Measurements from ENCODE around the gene EPB41L4A. TPM values are rescaled to one million over a fixed set of nuclear protein-coding genes. Genes with fewer than 3 reads are reported as not detected.

Gene EPB41L4A
- polyA plus RNA-seq, 3 donors, result 21.0 to 26.2 (median 21.8) TPM

DNA sequence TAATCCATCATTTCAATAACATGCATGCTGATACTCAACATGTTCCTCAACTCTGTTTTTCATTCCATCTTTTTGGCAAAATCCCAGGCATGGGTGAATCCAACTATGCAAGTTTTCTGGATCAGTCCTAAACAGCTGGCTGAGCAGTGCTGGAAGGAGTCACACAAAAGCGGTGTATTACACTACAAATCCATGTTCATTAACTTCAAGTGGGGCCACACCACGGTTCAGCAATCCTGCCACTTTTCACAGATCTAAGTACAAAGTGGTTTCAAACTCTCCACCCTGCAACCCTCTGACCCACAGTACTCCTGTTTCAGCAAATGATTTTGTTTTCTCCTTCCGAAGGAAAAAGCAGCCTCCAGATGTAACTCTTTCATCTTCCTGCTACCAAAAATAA, 222.5 kb downstream of the EPB41L4A start:
- DNase-seq (ENCODE audit: extremely low read depth in 1 of 11, low read depth in 9 of 11, low spot score in 4 of 11), result peak in 2 of 11 donors; percentile 22 to 34

DNA sequence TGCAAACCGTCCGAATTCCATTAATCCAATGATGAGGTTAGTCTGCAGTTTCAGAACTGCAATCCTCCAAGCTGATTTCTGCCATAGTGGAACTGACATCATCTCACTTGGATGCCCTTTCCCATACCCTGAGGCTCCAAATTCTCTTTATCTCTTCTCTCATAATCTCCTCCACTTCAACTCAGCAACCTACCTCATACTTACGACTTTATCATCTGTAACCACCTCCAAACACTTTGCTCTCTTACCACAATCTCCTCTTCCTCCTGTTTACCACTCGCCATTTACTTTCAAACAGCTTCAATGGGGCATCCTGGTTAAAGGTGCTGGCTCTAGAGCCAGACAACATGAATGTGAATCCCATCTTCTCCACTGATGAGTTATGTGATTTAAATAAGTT, 223.2 kb downstream of the EPB41L4A start:
- DNase-seq (ENCODE audit: extremely low read depth in 1 of 11, low read depth in 9 of 11, low spot score in 4 of 11), result no peak

DNA sequence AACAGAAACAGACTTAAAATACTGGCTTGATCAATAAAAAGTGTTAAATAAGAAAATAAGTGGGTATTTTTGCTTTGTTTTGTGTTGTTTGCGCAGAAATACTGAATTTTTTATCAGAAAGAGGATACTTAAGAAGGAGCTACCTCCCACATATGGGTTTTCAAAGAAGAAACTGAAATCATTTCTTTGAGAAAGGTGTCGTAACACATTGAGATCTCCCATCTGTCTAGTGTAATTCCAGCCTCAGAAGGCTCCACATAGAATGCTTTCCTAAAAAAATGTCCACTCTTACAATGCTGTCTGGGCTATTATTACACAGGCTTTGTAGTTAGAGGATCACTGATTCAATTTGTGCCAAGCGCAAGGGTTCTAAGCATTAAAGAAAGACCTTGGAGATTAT, 226.2 kb downstream of the EPB41L4A start:
- no peak for DNase-seq (ENCODE audit: extremely low read depth in 1 of 11, low read depth in 9 of 11, low spot score in 4 of 11)

DNA sequence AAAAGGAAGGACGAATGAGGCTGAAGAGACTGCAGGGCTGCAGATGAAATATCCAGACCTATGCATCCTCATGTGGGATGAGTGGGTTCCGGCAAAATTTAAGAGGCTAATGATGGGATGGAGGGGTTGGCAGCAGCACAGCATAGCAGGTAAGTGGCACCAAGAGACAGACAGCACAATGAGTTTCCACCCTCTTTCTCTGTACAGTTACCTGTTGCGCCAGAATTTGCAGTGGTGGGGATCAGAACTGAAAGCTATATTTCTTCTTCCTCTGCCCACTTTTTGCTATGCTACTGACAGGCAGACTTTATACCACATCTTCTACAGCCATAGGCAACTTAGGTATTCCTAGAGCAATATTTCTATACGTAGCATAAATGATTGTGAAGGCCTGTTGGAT, 227.0 kb downstream of the EPB41L4A start:
- DNase-seq (ENCODE audit: extremely low read depth in 1 of 11, low read depth in 9 of 11, low spot score in 4 of 11), result no peak

DNA sequence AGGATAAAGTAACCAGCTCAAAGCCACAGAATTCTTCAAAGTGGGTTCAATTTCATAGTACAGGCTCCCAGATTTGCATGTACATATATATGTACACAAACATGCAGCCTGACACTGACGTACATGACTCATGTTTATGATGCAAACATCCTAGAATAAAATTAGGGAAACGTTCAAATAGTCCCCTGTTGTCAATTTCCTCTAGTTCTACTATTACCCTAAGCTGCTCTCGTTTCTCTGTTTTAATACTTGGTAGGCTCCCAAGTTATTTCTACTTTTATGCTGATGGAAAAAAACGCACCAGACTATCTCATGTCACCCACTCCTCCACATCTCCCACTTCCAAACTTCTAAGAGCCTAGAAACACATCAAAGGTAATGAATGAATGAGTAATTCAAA, 229.7 kb downstream of the EPB41L4A start:
- DNase-seq (ENCODE audit: extremely low read depth in 1 of 11, low read depth in 9 of 11, low spot score in 4 of 11), result no peak

DNA sequence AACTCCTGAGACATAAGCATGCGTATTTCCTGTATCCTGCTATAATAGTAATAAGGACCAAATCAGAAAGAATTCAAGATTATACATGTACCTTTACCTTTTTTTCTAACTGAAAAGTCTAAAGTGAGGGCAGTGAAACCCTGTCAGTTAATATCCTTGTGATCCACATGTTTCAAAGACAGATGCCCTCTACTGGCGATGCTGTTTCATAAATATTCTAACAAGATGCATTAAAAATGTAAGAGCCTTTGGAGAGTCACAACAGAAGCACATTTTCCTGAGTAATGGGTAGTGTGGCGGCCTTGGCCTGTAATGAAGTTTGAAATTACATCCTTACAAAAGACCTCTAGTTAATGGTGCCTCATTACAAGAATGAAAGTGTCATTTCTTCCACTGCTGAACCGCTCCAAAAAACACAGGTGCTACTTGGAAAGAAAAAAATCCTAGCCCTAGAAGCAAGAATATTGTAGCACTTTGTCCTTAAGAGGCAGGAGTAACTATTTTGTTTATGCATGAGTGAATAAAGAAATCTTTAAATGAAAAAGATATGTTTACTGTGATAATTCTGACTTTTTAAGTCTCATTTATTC, 232.6 kb downstream of the EPB41L4A start:
- DNase-seq (ENCODE audit: extremely low read depth in 1 of 11, low read depth in 9 of 11, low spot score in 4 of 11), result peak in 2 of 11 donors; percentile 28 to 31

DNA sequence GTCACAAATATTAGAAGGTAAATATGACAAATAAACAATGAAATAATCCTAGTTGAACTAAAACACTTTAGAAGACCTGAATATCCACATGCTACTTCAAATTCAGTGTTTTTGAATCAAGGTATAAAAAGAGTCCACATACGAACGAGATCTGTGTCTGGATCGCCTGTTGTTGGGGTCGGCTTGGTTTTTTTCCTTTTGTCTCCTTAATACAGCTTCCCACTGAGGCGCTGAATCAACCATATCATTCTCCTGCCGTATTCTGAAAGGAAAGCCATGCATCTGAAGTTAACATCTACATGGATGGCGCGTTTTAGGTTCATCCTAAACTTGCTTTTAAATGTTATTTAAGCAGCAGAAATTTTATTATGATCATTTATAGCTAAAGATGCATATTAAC, 235.2 kb downstream of the EPB41L4A start:
- DNase-seq (ENCODE audit: extremely low read depth in 1 of 11, low read depth in 9 of 11, low spot score in 4 of 11), result no peak

DNA sequence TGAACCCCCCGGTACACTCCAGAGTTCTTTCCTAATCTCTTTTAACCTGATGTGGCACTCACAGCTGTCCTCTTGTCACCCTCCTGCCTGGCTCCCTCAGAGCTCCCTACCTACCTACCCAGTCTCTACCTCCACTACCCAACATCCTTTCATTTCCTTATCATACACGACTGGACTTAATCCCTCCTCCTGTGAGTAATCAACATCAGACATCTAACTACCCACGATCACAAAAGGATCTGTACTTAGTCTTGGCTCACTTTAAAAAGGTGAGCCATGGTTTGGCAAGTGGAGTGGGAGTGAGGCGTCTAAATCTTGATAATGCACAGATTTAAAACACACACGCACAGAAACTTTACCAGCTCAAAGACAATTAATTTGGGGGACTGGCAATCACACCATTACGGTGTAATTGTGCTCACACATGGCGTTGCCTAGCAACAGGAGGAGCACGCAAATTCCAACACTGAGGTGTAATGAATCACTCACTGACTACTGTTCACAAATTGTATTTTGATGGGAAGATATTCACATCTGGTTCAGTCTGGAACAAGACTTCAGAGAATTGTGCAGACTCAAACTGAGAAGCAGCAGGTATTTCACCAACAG, 235.9 kb downstream of the EPB41L4A start:
- DNase-seq (ENCODE audit: extremely low read depth in 1 of 11, low read depth in 9 of 11, low spot score in 4 of 11), result peak in 1 of 11 donors; percentile 40

DNA sequence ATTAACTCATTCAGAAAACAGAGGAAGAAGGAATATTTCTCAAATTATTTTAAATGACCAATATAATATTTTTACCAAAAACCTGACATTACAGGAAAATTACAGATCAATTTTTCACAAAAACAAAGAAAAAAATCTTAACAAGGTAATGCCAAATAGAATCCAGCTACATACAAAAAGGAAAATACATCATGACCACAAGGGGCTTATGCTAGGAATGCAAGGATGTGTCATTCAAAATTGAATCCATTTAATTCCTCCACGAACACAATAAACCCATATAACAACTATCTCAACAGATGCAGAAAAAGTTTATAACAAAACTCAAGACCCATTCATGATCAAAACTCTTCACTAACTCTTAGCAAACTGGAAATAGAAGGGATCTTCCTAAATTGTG, 239.8 kb downstream of the EPB41L4A start:
- DNase-seq (ENCODE audit: extremely low read depth in 1 of 11, low read depth in 9 of 11, low spot score in 4 of 11), result no peak

DNA sequence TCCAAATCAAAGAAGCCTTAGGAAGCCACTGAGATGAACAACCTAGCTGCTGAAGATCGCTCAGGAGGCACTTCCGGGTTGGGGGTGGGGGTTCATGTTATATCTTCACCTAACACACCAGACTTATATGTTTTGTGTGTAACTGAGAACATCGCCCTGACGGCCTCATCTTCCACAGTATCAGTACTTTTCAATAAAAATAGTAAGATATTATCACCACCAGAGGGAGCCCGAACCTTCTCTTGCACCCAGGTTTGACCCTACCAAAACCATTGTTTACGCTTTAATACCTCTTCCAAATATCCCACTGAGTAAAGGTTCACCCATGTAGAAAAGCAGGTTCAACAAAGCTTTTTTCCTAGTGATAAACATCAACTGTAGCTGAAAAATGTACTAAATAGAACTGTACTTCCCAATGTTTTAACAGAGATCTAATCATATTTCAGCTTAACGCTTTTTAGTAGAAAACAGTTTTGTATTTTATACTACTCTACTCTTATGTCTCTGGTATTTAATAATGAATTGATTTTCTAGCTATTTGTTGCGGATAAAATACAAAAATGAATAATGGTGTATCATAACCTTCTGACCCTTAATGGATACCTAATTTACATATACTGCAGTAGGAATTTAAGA, 244.0 kb downstream of the EPB41L4A start:
- DNase-seq (ENCODE audit: extremely low read depth in 1 of 11, low read depth in 9 of 11, low spot score in 4 of 11), result peak in 7 of 11 donors; percentile 48 to 79 (median 63)

DNA sequence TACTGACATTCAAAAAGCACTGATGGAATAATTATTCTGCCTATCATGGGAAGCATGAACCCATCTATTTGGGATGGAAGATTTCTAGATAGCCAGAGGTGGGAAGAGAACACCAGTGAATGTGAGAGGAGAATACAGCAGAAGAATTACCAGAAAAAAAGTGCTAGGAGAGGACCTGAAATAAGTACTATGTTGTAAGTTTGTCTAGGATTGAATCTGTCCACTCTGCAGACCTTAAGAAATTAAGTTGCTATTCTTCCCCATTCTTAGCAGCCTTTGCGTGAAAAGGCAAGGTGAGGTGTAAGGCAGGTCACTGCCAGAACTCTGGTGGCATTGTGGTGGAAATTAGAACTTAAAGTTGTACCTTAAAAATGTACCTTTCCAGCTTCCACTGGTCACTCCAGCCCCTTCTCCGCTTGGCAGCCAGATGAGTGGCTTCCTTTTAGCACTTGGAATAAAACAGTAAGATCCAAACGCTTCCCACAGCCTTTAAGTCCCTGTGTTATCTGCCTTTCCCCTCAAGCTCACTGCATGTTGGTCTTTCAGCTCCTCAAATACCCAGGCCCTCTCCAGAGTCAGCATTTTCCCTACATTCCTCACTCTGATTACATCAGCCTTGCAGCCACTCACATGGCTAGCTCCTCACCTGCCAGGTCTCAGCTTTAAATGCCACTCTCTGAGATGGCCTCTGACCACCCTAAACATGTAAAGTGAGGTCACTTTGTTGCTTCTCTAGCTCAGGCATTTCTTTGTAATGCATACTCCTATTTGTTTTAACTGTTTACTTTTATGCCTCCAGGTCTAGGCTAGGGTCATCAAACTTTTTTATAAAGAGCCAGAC, 253.0 kb downstream of the EPB41L4A start:
- DNase-seq (ENCODE audit: extremely low read depth in 1 of 11, low read depth in 9 of 11, low spot score in 4 of 11), result no peak

DNA sequence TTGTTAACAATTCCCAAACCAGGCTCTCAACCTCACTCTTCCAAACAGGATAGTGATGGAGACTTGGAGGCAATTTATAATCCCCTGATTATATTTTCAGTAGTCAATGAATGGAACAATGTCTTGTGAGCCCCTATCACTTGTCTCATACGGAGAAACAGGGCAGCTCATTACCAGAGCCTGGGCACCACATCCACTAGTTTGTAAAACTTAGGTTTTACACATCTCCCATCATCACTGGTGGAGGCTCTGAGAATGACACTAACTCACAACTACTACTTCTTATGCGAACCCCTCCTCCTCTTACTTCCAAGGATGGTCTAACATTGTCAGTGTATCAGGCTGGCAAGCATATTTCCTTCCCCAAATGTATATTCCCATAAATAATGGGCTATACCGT, 253.7 kb downstream of the EPB41L4A start:
- no peak for DNase-seq (ENCODE audit: extremely low read depth in 1 of 11, low read depth in 9 of 11, low spot score in 4 of 11)

DNA sequence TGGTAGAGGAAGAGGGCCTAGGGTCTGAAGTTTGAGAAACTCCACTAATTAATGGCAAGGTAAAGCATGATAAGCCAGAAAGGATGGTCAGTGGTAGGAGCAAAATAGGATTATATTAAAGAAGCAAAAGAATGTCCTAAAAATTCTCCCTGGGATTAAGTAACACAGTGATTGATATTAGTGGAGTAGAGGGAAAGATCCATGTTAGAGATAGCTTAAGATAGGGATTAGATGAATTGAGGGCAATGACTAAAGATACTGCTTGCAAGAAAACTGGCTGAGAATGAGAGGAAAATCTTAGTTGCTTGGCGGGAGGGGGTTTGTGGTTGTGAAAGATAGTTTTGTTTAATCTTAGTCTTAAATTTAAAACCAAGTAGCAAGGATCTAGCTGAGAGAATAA, 255.6 kb downstream of the EPB41L4A start:
- DNase-seq (ENCODE audit: extremely low read depth in 1 of 11, low read depth in 9 of 11, low spot score in 4 of 11), result no peak

DNA sequence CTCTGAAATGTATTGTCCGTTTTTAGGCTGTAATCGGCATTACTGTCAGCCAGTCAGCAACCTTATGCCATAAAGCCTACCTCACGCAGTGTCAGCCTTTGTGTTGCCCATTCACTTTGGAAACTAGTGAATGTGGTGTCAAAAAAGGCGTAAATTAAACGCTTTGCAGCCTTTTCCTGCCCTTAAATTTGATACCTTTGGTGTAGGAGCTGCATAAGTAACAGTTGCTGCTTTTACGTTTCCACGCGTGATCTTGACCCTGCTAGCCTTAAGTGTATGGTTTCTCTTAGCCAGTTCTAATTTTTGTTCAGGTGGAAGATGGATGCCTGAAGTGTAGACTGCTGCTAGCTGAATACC, 257.7 kb downstream of the EPB41L4A start:
- no peak for DNase-seq (ENCODE audit: extremely low read depth in 1 of 11, low read depth in 9 of 11, low spot score in 4 of 11)

DNA sequence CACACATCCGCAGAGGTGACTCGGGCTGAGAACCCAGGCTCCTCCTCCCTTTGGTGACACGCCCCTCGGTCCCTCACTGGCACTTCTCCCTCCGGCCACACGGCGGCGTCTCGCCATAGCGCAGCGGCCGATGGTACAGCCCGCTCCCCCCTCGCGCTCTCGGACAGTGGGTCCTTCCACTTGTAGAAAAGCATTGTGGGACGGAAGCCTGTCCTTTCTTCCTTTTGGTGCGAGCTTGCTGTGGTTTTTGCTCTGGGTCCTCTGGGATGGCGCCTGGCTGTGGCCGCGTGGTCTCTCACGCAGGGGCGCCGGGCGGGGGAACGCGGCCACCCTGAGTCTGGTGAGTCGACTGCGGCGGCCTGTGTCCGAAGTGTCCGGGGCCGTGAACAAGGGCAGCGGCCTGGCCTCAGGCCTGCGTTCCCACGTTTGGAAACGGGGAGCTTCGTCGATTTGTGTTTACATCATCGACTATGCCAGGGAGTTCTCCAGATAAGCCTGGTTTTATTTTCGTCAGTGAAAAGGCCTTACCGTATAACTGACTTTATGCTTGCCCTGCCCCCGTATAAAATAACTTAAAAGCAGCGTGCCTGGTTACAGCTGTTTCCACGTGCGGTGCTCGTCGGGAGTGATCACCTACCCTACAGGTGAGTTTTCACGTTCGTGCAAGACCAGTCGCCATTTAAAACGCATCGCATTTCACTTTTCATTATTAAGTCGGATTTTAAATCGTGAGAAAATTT, 258.3 kb downstream of the EPB41L4A start:
- DNase-seq (ENCODE audit: extremely low read depth in 1 of 11, low read depth in 9 of 11, low spot score in 4 of 11), result peak; percentile 76 to 90 (median 87)

DNA sequence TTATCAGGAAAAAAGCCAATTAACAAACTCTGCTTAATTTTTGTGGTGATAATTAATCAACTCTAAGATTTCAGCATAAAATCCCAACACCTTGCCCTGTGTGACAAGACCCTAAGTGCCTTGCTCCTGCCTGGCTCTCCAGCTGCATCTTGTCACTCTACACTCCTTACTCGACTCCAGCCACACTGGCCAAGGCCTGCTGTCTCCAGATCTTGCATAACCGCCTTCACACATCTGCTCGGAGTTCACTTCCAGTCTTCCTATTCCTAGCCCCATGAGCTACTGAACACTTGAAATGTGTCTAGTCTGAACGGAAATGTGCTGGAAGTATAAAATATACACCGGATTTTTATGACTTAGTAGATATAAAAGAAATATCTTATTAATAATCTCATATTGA, 259.6 kb downstream of the EPB41L4A start:
- DNase-seq (ENCODE audit: extremely low read depth in 1 of 11, low read depth in 9 of 11, low spot score in 4 of 11), result no peak

DNA sequence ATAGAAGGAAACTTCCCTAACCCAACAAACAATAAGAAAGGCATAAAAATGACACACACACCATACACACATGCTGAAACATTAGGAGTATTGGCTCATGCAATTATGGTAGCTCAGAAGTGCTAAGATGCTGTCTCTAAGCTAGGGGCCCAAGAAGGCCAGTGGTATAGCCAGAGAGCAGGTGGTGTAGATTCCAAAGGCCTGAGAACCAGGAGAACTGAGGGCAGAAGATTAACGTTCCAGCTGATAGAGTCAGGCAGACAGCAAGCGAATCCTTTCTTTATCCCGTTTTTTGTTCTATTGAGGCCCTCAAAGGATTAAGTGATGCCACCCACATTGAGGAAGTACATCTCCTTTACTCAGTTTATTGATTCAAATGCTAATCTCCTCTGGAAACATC, 262.9 kb downstream of the EPB41L4A start:
- no peak for DNase-seq (ENCODE audit: extremely low read depth in 1 of 11, low read depth in 9 of 11, low spot score in 4 of 11)

DNA sequence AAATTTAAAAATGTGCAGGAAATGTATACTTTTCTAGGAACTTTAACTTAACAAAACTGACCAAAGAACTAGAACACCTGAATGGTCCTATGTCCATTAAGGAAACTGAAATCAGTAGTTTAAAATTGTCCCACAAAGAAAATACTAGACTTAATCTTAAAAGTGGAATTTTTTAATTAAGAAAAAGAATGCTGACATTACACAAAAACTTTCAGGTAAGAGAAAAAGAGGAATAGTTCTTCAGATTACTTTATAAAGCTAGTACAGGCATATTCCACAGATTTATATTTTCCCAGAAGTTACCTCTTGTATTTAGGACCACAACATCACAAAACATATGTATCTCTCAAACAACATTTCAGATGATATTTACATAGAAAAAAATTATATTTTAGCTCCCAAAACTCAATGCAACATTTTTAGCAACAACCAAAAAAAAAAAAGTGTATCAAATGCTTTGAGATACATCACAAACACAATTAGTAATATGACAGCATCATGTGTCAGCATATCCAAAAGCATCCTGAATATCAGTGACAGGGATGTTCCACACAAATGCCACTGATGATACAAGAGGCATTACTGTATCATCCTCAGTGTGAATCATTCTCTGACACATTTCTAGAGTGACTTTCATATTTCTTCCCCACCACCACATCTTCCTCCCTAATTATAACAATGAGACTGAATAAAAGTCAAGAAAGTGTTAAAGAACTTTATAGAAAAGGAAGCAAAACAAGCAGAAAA, 264.0 kb downstream of the EPB41L4A start:
- DNase-seq (ENCODE audit: extremely low read depth in 1 of 11, low read depth in 9 of 11, low spot score in 4 of 11), result no peak

DNA sequence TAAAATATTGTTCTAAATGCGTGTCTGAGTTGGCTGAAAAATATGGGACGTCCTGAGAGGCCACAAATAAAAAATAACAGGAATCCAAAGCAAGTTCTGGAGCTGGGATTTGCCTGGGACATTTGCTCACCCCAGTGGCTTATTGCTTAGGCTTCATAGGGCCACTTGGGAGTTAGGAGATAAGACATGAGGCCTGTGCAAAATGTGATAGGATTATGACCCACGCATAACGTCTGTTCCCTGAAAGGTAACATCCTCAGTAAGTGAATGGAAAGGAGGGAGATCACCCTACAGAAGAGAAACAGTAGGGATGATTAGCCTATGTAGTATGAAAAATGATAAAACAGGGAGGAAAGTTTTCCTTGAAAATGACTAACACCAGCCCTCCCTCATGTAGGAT, 269.4 kb downstream of the EPB41L4A start:
- DNase-seq (ENCODE audit: extremely low read depth in 1 of 11, low read depth in 9 of 11, low spot score in 4 of 11), result no peak

Measured in renal cortex interstitium (tissue), 11 donors.